Osteoblast (primary cell): ENCODE results near the gene USP48. TPM values are rescaled to one million over a fixed set of nuclear protein-coding genes. Genes with fewer than 3 reads are reported as not detected.

Experiments used
- DNase-seq: peaks from one replicate; pipeline ENCODE4 v3.0.0; 2011; ENCODE audit warnings: low spot score, mixed read lengths; ENCODE audit not compliant: insufficient read length; ENCODE audit errors: missing footprints
- H2AFZ ChIP-seq: 2 replicates; pipeline ENCODE4 v1.6.0; 2011; ENCODE audit warnings: mild to moderate bottlenecking, low read length
- H3K27ac ChIP-seq: 2 replicates; pipeline ENCODE4 v1.5.1; 2011; ENCODE audit warnings: mild to moderate bottlenecking, low read depth, low read length, moderate library complexity
- H3K27me3 ChIP-seq: 2 replicates; pipeline ENCODE4 v1.6.0; 2012; ENCODE audit warnings: mild to moderate bottlenecking, control low read depth, inconsistent platforms, low read length, moderate library complexity; ENCODE audit not compliant: insufficient read depth
- H3K36me3 ChIP-seq: 2 replicates; pipeline ENCODE4 v1.5.1; 2011; ENCODE audit warnings: mild to moderate bottlenecking, low read length, control low read depth, moderate library complexity; ENCODE audit not compliant: insufficient read depth
- H3K4me1 ChIP-seq: 2 replicates; pipeline ENCODE4 v1.5.1; 2011; ENCODE audit warnings: mild to moderate bottlenecking, low read length, control low read depth, moderate library complexity; ENCODE audit not compliant: insufficient read depth
- H3K4me2 ChIP-seq: 2 replicates; pipeline ENCODE4 v1.6.0; 2011; ENCODE audit warnings: mild to moderate bottlenecking, low read length; ENCODE audit not compliant: insufficient read depth
- H3K4me3 ChIP-seq: fragments of 200-600 bp; sonication (generic); 3 replicates; pipeline ENCODE4 v1.5.1; 2012; ENCODE audit warnings: mild to moderate bottlenecking, low read length, inconsistent platforms; ENCODE audit not compliant: insufficient read depth
- H3K79me2 ChIP-seq: 2 replicates; pipeline ENCODE4 v1.6.0; 2012; ENCODE audit warnings: mild to moderate bottlenecking, low read length, control low read depth, inconsistent platforms; ENCODE audit not compliant: insufficient read depth
- H3K9me3 ChIP-seq: 2 replicates; pipeline ENCODE4 v1.5.1; 2011; ENCODE audit warnings: low read depth, low read length, control low read depth
- H4K20me1 ChIP-seq: 2 replicates; pipeline ENCODE4 v1.6.0; 2012; ENCODE audit warnings: mild to moderate bottlenecking, low read length, control low read depth; ENCODE audit not compliant: insufficient read depth
- total RNA-seq: library from RNA; depleted of rRNA; stranded (reverse); fragments of >200 nt; gene quantifications from 2 replicates; pipeline ENCODE4 v1.2.3, GENCODE V29; 2012
- TF ChIP-seq, protein P1 (sequence below): IDR thresholded peaks from 2 replicates; pipeline ENCODE4 v1.5.1; 2011; ENCODE audit warnings: mild to moderate bottlenecking, low read depth, low read length, moderate library complexity; ENCODE audit errors: extremely low read depth

USP48 gene
- total RNA-seq, 1 donor = 52.5 TPM

DNA sequence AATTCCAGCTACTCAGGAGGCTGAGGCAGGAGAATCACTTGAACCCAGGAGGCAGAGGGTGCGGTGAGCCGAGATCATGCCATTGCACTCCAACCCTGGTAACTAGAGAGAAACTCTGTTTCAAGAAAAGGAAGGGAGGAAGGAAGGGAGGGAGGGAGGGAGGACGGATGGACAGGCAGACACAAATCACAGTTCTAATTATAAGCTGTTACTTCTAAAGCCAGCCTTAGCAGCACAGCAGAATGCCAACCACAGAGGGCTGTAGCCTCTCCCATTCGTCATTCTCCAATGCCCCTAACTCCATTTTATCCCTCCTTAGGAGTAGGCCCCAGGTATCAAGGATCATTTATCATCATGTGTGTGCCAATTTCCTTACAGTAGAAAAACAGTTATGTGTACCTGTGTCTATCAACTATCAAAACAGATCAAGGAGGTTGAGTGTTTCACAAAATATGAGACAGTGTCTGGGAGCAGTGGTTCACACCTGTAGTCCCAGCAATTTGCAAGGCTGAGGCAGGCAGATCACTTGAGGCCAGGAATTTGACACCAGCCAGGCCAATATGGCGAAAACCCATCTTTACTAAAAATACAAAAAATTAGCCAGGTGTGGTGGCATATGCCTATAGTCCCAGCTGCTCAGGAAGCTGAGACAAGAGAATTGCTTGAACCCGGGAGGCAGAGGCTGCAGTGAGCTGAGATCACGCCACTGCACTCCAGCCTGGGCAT is 19.1 kb downstream of the USP48 start:
- peaks cover 45% of the 10 kb centered on the region for H4K20me1 ChIP-seq
- H3K79me2 ChIP-seq = peaks cover 89% of the 10 kb centered on the region
- no peak for DNase-seq

DNA sequence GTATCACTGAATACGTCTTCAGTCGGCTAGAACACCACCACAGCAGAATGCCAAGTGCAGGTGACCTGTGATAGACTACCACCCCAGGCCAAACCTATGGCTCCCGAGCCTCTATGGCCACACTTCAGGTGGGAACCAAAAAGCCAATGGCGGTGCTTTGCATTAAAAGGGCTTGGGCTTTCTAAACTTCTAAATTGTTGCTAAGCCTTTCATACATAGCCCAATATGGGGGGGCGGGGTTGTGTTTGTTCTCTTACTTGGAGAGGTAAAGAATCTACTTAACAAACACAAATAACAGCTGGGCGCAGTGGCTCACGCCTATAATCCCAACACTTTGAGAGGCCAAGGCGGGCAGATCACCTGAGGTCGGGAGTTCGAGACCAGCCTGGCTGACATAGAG is 19.7 kb downstream of the USP48 start:
- Histone ChIP-seq H3K4me3 (no peak overlapping the region), H3K27ac (no peak overlapping the region), H3K27me3 (no peaks in the 10 kb centered on the region), H2AFZ (no peak overlapping the region), H3K4me2 (no peak overlapping the region), H3K4me1 (peaks cover 28% of the 10 kb centered on the region), H3K9me3 (no peaks in the 10 kb centered on the region), H4K20me1 (peaks cover 47% of the 10 kb centered on the region), H3K36me3 (no peaks in the 10 kb centered on the region), H3K79me2 (peaks cover 89% of the 10 kb centered on the region)
- TF ChIP-seq, protein P1, sequence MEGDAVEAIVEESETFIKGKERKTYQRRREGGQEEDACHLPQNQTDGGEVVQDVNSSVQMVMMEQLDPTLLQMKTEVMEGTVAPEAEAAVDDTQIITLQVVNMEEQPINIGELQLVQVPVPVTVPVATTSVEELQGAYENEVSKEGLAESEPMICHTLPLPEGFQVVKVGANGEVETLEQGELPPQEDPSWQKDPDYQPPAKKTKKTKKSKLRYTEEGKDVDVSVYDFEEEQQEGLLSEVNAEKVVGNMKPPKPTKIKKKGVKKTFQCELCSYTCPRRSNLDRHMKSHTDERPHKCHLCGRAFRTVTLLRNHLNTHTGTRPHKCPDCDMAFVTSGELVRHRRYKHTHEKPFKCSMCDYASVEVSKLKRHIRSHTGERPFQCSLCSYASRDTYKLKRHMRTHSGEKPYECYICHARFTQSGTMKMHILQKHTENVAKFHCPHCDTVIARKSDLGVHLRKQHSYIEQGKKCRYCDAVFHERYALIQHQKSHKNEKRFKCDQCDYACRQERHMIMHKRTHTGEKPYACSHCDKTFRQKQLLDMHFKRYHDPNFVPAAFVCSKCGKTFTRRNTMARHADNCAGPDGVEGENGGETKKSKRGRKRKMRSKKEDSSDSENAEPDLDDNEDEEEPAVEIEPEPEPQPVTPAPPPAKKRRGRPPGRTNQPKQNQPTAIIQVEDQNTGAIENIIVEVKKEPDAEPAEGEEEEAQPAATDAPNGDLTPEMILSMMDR = no peak
- DNase-seq = no peak

More for the DNA sequence above, 19.1 kb downstream of the USP48 start:
- Histone ChIP-seq H3K4me3 (no peak overlapping the region), H3K27me3 (no peaks in the 10 kb centered on the region), H2AFZ (no peak overlapping the region), H3K36me3 (no peaks in the 10 kb centered on the region), H3K9me3 (no peaks in the 10 kb centered on the region), H3K27ac (no peak overlapping the region), H3K4me2 (no peak overlapping the region), H3K4me1 (peaks cover 28% of the 10 kb centered on the region)
- TF ChIP-seq, protein P1 = no peak

DNA sequence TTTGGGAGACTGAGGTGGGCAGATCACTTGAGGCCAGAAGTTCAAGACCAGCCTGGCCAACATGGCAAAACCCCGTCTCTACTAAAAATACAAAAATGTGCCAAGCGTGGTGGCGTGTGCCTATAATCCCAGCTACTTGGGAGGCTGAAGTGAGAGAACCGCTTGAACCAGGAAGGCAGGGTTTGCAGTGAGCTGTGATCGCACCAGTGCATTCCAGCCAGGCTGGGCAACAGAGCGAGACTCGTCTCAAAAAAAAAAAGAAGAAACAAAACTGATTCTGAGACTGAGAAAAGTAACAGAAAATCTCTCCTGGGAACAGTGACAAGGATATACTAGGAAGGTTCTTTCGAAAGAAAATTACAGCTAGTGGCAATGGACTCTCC is 20.9 kb downstream of the USP48 start:
- H2AFZ ChIP-seq = no peak overlapping the region
- TF ChIP-seq, protein P1 = no peak
- peaks cover 89% of the 10 kb centered on the region for H3K79me2 ChIP-seq
- no peaks in the 10 kb centered on the region for H3K27me3 ChIP-seq
- peak; percentile 57 for DNase-seq
- no peak overlapping the region for H3K4me2 ChIP-seq
- no peaks in the 10 kb centered on the region for H3K36me3 ChIP-seq
- no peak overlapping the region for H3K4me3 ChIP-seq
- H3K9me3 ChIP-seq = no peaks in the 10 kb centered on the region
- H3K27ac ChIP-seq = no peak overlapping the region
- peaks cover 24% of the 10 kb centered on the region for H3K4me1 ChIP-seq
- peaks cover 47% of the 10 kb centered on the region for H4K20me1 ChIP-seq

DNA sequence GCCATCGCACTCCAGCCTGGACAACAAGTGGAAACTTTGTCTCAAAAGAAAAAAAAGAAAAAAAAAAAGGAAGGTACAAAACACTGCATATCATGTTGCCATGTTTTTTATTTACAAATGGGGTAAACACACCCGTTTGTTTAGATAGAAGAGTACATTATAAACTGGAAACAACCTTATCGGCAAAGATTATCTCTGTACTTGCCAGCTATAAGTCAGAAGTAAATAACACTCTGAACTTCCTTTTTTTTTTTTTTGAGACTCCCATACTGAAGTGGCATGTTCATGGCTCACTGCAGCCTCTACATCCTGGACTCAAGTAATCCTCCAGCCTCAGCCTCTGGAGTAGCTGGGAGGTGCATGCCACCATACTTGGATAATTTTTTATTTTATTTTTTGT is 21.9 kb downstream of the USP48 start:
- peaks cover 23% of the 10 kb centered on the region for H3K4me1 ChIP-seq
- H3K4me2 ChIP-seq = no peak overlapping the region
- H3K79me2 ChIP-seq = peaks cover 83% of the 10 kb centered on the region
- H3K4me3 ChIP-seq = no peak overlapping the region
- peaks cover 41% of the 10 kb centered on the region for H4K20me1 ChIP-seq
- TF ChIP-seq, protein P1 = no peak
- no peak overlapping the region for H2AFZ ChIP-seq
- H3K36me3 ChIP-seq = no peaks in the 10 kb centered on the region
- no peaks in the 10 kb centered on the region for H3K27me3 ChIP-seq
- H3K27ac ChIP-seq = no peak overlapping the region
- no peak for DNase-seq
- H3K9me3 ChIP-seq = no peaks in the 10 kb centered on the region
